GM19438 (cell line): Measurements from ENCODE around the gene TEX52.
A peak's percentile ranks its signal among the peaks of the same experiment; 100 is the strongest.

ENCODE experiments used
- ATAC-seq: cut with Tn5 transposase; IDR thresholded peaks from one replicate; pipeline ENCODE4 v1.9.1; 2021; ENCODE audit warnings: low read depth; ENCODE audit not compliant: unreplicated experiment

TEX52 gene

DNA sequence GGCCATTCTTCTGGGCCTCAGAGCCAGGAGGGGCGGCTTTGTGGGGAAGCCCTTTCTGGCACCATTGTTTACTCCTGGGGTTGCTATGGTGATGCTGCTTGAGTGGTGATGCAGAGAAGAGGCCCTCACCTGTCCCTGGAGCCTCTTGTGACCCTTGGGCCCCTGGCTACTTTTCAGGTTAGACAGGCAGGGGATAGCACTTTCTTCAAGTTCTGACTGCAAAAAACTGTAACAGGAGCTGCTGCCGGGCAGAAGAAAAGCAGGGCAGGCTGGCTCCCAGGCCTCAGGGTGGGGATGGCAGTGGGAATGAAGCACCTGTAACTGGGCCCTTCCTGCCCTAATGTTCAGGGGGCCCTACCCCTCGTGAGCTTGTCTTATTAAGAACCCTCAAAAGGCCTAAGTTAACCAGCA, at the start of gene TEX52:
Gene TEX52 (minus strand): TSS at position 19 of the 411 bp plus-strand sequence. CDS start 13 bp downstream, at position 6.
- ATAC-seq, result no peak

DNA sequence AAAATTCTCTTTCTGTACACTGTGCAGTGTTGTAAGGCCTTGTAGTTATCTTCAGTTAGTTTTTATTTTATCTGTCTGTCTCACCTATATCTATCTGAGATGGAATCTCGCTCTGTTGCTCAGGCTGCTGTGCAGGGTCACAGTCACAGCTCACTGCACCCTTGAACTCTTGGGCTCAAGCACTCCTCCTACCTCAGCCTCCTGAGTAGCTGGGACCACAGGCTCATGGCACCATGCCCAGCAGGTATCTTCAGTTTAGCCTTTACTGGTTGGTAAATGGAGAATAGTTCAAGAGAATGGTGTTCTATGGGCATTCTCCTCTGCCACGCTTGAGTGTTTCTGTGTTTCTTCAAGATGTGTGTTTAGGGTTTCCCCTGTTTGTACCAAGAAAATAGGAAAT, 47.4 kb upstream of the TEX52 start:
- ATAC-seq, result no peak

DNA sequence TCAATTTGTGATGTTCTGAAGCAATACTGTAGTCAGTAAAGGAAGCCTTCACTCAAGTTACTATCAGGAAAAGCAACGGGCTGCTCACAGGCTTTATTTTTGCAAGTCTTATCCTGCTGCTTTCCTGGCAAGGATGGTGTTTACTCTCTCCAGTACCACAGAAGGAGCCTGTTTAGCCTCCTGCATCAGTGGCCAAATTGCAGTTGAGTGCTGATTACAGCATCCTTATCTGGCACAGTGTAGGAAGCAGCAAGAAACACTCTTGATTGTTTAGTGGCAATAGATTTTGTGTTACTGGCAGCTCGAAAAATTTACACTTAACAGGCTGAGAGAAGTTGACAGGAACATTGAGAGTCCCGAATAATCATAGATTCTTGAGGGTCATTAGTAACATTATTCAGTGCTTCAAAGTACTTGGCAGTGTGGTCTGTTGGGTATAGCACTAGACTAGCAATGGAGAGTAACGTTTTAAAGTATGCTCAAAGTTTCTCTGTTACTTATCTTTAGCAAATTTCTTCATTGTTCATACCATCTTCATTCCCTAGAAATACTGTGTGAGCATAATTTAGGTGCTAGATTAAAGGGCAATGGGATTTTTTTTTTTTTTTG, 45.5 kb upstream of the TEX52 start:
- no peak for ATAC-seq

DNA sequence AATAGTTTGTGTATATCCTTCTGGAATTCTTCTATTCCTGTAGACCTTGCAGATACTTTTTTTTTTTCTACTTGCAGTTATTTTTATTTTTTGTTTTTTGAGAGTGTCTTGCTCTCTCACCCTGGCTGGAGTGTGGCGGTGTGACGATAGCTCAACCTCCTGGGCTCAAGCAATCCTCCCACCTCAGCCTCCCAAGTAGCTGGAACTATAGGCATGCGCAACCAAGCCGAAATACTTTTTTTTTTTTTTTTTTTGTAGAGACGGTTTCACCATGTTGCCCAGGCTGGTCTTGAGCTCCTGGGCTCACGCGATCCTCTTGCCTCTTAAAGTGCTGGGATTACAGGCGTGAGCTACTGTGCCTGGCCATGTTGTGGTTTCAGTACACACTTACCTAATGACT, 43.8 kb upstream of the TEX52 start:
- no peak for ATAC-seq

DNA sequence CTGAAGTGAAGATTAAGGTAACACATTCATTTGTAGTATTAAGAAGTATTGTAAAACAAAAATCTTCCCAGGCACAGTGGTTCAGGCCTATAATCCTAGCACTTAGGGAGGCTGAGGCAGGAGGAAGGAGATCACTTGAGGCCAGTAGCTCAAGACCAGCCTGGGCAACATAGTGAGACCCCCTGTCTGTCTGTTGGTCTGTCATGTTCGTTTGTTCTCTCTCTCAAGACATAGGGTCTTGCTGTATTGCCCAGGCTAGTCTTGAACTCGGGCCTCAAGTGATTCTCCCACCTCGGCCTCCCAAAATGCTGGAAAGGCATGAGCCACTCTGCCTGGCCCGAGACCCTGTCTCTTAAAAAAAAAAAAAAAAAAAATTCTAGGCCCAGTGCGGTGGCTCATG, 40.6 kb upstream of the TEX52 start:
- ATAC-seq, result no peak

DNA sequence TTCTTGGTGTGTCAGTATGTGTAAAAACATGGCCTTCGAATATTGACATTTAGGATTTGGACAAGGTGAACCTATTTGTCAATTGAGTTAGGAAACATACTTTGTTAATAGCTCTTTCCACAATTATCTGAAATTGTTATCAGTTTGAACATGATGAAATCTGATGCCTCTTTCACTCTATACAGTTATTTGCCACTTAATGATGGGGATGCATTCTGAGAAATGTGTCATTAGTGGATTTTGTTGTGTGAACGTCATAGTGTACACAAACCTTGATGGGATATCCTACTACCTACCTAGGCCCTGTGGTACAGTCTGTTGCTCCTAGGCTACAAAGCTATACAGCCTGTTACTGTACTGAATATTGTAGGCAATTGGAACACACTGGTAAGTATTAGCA, 38.7 kb upstream of the TEX52 start:
- no peak for ATAC-seq

DNA sequence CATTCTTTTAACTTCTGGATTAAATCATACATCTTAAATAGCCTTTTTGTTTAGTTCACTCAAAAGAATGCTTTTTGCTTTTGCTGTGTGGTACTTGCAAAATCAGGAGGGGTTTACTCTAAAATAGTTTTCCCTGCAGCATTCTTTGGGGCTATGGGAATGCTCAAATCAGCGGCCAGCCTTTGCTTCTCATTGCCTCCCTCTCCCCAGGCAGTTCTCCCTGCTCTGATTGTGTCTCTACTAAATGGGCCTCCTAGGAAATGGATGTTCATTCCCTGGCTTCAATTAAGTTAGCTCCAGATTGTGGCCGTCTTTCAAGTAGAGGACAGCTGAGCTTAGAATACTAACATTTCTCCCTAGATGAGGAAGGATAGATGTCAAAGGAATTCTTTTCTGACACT, 38.2 kb upstream of the TEX52 start:
- ATAC-seq, result no peak

DNA sequence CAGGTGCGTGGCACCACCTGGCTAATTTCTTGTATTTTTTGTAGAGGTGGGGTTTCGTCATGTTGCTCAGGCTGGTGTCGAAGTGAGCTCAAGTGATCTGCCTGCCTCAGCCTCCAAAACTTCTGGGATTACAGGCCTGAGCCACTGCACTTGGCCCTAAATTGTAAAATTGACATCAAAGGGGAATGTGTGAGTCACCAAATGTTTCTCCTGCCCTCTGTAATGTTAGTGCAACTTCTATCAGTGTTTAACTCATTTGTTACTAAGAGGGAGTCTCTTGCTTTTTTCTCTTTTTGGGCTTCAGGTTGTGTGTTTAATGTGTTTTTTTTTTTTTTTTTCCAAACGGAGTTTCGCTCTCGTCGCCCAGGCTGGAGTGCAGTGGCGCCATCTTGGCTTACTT, 36.2 kb upstream of the TEX52 start:
- ATAC-seq, result no peak

DNA sequence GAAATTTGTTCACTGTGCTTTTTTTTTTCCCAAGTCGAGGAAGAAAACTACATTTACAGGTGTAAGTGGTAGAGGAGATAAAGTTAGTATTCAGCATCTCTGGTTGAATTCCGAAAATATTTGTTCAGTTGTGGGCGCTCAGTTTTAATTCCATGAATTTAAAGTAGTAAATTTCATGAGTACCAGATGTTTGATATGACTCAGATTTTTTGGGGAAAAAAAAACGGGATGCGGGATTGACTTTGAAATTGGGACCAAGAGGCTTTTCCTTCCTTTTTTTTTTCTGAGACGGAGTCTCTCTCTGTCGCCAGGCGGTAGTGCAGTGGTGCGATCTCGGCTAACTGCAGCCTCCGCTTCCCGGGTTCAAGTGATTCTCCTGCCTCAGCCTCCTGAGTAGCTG, 35.4 kb upstream of the TEX52 start:
- no peak for ATAC-seq

DNA sequence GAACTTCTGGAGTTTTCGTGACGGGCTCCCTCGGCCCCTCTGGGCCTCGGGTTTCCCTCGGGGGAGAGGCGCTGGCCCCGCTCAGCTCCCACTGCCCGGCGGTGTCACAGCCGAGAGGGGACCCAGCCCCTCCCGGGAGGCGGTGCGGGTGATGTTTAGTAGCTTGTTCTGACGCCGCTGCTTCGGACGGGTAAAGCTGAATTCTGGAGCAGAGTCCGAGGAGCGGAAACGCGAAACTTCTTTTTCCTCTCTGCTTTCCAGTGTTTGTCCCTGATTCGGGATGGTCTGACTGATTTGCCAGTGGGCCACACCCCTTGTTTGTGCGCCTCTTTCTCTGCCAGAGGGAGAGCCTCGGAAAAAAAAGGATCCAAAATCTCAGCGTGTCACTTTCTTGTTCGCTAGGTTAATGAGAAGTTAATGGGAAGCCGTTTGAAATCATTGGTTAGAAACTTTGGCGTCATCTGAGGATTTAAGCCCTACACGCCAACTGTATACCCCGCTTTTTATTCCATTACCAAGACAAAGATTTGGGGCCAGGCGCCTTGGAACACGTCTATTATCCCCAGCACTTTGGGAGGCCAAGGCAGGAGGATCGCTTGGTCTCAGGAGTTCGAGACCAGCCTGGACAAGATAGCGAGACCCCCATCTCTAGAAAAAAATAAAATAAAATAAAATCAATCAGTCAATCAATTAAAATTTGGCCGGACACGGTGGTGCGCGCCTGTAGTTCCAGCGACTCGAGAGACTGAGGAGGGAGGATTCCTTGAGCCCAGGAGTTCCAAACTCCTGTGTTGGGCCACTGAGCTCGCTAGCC, 34.6 kb upstream of the TEX52 start:
- peak; percentile 10 for ATAC-seq

DNA sequence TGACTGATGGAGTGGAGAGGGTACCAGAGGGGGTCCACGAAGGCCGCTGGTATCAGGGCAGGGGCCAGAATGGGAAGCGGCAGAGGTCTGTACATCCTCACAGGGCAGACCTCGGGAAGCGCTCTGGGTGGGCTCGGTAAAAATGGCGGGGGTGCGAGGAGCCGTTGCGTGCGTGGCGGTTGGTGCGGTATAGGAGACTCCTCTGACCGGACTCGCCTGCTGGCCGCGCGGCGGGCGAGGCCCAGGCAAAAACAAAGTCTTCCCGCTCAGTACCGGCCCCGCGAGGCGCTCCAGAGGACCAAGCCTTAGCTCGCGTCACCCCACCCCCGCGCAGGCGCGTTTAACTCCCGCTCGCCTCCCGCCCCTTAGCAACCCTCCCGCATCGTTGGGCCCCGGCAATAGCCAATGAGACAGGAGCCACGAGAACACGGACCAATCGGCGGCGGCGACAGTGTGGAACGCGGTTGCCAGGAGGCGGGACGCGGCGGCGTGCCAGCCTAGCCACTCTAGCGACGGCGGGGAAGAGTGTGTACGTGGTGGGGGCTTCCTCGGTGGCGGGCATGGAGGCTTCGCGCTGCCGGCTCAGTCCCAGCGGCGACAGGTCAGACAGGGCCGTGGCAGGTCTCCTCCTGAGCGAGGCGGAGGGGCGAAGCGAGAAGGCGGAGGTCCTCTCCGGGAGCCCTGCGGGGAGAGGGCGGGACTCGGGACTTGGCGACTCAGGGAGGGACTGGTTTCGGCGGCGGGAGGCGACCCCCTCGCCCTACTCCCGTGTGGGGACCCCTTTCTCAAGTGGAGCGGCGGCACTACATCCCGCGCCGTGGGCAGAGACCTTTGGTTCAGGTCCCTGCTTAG, 33.8 kb upstream of the TEX52 start, which contains the start of gene TULP3:
Gene TULP3 (plus strand): TSS at position 504 of the 852 bp plus-strand sequence. CDS start 57 bp downstream, at position 561.
- peak; percentile 98 for ATAC-seq

DNA sequence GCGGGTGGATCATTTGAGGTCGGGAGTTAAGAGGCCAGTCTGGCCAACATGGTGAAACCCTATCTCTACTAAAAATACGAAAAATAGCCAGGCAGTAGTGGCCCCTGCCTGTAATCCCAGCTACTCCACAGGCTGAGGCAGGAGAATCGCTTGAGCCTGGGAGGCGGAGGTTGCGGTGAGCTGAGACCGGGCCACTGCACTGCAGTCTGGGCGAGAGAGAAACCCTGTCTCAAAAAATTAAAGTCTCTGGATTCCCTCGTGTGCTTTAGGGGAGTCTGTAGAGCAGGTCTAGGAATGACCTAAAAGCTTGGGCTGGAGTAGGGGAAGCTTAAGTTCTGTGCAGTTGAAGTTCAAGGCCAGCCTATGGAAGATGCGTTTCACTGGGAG, 33.2 kb upstream of the TEX52 start:
- no peak for ATAC-seq

DNA sequence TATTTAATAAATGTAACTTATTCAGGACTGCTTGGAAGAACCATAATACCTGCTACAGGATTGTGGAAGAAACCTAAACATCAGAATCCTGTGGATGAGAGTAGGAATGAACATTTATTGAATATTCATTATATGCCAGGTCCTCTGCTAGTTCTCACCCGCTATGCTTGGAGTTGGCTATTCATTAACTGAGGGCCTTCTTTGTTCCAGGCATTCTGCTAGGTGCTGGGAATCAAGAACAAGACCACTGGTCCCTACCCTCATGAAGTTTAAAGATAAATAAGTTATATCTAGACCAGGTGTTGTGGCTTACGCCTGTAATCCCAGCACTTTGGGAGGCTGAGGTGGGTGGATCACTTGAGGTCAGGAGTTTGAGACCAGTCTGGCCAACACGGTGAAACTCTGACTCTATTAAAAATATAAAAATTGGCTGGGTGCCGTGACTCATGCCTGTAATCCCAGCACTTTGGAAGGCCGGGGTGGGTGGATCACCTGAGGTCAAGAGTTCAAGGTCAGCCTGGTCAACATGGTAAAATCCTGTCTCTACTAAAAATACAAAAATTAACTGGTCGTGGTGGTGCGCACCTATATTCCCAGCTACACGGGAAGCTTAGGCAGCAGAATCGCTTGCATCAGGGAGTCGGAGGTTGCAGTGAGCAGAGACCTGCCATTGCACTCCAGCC, 30.1 kb upstream of the TEX52 start:
- no peak for ATAC-seq

DNA sequence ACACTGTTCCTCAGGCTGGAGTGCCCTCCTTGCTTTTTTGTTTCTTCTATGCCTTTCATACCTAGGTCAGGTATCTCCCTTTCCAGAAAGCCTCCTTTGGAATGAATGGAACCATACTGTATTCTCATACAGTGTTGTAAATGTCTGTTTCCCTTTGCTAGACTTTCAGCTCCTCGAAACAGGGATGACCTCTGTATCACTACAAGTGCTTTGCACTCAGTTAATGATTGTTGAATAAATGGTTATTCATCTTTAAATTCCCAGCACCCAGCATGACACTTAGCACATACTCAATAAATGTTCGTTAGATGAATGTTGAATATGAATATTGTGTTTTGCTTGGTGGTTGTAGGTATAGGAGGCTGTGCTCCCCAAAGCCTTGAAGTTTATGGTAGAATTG, 28.0 kb upstream of the TEX52 start:
- no peak for ATAC-seq

DNA sequence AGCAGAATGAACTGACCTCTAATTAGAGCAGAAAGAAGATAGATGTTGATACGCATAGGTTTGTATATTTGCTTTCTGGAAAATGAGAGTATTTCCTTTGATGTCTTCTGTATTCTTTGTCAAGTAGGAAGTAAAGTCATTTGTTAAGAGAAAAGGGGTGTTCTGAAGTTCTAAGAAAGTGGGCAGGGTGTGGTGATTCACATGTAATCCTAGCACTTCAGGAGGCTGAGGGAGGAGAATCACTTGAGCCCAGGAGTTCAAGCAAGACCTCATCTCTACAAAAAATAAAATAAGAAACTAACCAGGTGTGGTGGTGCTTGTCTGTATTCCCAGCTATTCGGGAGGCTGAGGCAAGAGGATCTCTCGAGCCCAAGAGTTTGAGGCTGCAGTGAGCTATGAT, 23.0 kb upstream of the TEX52 start:
- ATAC-seq, result no peak

DNA sequence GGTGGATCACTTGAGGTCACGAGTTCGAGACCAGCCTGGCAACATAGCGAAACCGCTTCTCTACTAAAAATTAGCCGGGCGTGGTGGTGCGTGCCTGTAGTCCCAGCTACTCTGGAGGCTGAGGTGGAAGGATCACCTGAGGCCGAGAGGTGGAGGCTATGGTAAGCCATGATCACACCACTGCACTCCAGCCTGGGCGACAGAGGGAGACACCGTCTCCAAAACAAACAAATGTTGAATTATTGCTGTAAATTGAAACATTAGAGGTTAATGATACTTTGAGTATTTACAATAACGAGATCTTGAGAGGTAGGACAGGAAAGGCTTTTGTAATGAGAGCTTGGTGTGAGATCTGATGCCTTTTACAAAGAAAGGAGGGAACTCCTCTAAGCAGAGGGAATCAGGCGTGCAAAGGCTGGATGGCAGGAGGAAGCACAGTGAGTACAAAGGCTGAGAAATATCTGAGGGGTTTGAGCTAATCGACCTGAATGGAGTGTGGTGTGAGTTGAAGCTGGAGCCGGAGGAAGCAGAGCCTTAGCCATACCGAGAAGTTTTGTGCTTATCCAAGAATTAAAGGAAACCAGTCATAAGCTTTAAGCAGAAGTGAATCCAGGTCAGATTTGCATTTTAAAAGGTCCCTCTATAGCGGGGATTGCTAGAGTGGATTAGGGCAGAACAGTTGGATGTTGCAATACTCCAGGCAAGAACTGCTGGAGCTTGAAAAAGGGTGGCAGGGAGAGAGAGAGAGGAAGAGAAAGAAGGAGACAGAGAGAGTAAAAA, 21.3 kb upstream of the TEX52 start:
- ATAC-seq, result no peak

DNA sequence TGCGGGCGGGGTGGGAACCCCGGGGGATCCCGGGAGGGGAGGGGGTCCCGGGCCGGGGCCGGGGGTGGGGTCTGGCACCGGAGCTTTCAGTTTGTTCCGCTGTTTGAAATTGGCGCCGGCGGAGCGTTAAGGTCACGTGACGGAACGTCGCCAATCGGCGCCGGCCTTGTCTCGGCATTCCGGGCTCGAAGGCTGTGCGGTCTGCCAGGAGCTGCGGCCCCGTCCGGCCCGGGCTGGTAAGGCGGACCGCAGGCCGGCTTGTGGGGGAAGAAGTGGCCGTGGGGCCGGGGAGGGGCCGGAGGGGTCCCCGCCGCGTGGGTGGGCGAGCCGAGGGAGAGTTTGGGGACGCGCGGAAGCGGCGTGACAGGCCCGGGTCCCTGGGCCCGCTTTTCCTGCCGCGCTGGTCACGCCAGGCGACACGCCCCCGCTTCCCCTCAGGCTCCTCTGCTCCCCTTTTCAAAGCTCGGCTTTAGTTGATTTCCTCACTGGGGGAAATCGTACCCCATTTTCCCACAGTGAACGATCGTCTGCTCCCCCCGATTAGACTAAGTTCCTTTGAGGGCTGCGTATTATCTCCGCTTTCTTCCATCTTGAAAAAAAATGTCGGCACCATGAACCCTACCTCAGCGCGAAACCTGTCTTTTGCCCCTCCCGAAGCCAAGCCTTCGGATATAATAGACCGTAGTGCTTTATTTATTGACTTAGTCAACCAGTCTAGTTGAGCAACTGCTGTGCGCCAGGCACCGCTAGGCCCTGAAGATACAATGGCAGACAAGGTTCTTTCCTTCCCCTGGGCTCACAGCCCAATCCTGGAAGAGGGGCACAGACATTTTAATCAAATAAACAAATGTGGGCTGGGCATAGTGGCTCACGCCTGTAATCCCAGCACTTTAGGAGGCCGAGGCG, 20.5 kb upstream of the TEX52 start, which contains the start of the genes FOXM1 and RHNO1:
Gene FOXM1 (minus strand): TSS at position 128 of the 906 bp plus-strand sequence. CDS start 2,696 bp downstream, outside the sequence.
Gene RHNO1 (plus strand): TSS at position 177 of the 906 bp plus-strand sequence. CDS start 8,144 bp downstream, outside the sequence.
- ATAC-seq, result peak; percentile 78

DNA sequence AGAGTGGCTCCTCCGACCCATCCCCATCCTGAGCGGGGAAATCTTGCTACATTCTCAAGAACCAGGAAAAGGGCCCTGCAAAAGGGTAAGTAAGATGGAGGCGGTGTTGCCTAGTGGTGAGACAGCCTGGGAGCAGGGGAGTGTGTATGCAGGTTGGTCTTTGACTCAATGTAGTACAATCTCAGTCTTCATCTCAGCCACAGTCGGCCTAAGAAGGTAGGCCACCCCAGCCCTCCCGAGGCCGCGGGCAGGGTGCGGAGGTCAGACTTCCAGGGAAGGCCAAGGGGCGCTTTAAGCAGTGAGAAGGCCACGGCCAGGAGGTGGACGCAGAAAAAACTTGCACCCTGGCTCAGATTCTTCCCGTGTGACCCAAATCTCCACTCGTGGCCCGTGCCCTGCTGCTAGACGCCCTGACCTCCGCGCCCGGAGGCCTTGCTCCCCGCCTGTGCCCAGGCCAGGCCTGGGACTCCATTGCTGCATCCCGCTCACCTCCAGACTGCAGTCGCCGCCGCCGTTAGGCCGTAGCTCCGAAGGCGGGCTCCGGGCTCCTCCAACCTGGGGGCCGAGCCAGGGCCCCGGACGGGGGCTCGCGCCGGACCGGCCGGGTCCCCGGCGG, 19.7 kb upstream of the TEX52 start:
- peak; percentile 43 for ATAC-seq
